ENCODE measurements around the gene BHLHE23.

Gene BHLHE23

GRCh38 chr20:63045401-63045800 lies 38.6 kb upstream of the BHLHE23 start:
- Histone ChIP-seq H3K4me2 (ENCODE audit: low read length, poor library complexity, severe bottlenecking) (no peak overlapping the region), H3K4me1 (ENCODE audit: control insufficient read depth, insufficient read depth, low read depth, low read length) (no peaks in the 10 kb centered on the region), H2AK5ac (ENCODE audit: low read length, severe bottlenecking) (no peak overlapping the region), H4K8ac (ENCODE audit: low read length) (no peak overlapping the region), H3K4ac (ENCODE audit: low read depth in 1 of 2, low read length in 2 of 2) (no peak overlapping the region), H3K18ac (ENCODE audit: low read depth in 1 of 2, low read length in 2 of 2) (no peak overlapping the region), H3K14ac (ENCODE audit: low read length in 2 of 2) (no peak overlapping the region), H2BK120ac (ENCODE audit: low read depth, low read length) (no peak overlapping the region), H3K23ac (ENCODE audit: low read length in 2 of 2) (no peak overlapping the region), H3K27me3 (ENCODE audit: control insufficient read depth in 1 of 2, insufficient read depth in 1 of 2, low read length in 2 of 2) (peaks cover 26 to 70% of the 10 kb centered on the region in 2 experiments), H3K36me3 (ENCODE audit: control insufficient read depth in 1 of 2, insufficient read depth in 2 of 2, low read depth in 1 of 2, low read length in 2 of 2) (no peaks in the 10 kb centered on the region), H2BK12ac (ENCODE audit: low read length in 2 of 2) (no peak overlapping the region), H3K27ac (ENCODE audit: low read length, poor library complexity, severe bottlenecking) (no peak overlapping the region), H3K9me3 (ENCODE audit: control insufficient read depth, low read length) (no peaks in the 10 kb centered on the region), H2AFZ (ENCODE audit: low read depth, low read length) (no peak overlapping the region), H2BK5ac (ENCODE audit: low read depth, low read length, poor library complexity, severe bottlenecking) (no peak overlapping the region), H3K9ac (ENCODE audit: low read length) (no peak overlapping the region), H3K4me3 (ENCODE audit: insufficient read depth in 1 of 2, low read depth in 1 of 2, low read length in 2 of 2) (no peak overlapping the region), H4K91ac (ENCODE audit: low read length) (no peak overlapping the region), H2BK15ac (ENCODE audit: low read depth, poor library complexity, severe bottlenecking) (no peak overlapping the region), H3K79me1 (replicated peaks; ENCODE audit: low read length, poor library complexity, severe bottlenecking) (no peaks in the 10 kb centered on the region)
- no peak for DNase-seq
- WGBS = 83% methylated on average over 11 of the region's 14 CpGs

GRCh38 chr20:63044605-63045004 lies 37.8 kb upstream of the BHLHE23 start:
- Histone ChIP-seq H3K27ac (ENCODE audit: low read length, poor library complexity, severe bottlenecking) (no peak overlapping the region), H3K4me2 (ENCODE audit: low read length, poor library complexity, severe bottlenecking) (no peak overlapping the region), H3K27me3 (ENCODE audit: control insufficient read depth in 1 of 2, insufficient read depth in 1 of 2, low read length in 2 of 2) (peaks cover 26 to 78% of the 10 kb centered on the region in 2 experiments), H3K4me1 (ENCODE audit: control insufficient read depth, insufficient read depth, low read depth, low read length) (no peaks in the 10 kb centered on the region), H2BK5ac (ENCODE audit: low read depth, low read length, poor library complexity, severe bottlenecking) (no peak overlapping the region), H3K9me3 (ENCODE audit: control insufficient read depth, low read length) (no peaks in the 10 kb centered on the region), H2BK120ac (ENCODE audit: low read depth, low read length) (no peak overlapping the region), H2AFZ (ENCODE audit: low read depth, low read length) (no peak overlapping the region), H4K91ac (ENCODE audit: low read length) (no peak overlapping the region), H3K36me3 (ENCODE audit: control insufficient read depth in 1 of 2, insufficient read depth in 2 of 2, low read depth in 1 of 2, low read length in 2 of 2) (no peaks in the 10 kb centered on the region), H3K9ac (ENCODE audit: low read length) (no peak overlapping the region), H2BK15ac (ENCODE audit: low read depth, poor library complexity, severe bottlenecking) (no peak overlapping the region), H3K14ac (ENCODE audit: low read length in 2 of 2) (no peak overlapping the region), H3K4ac (ENCODE audit: low read depth in 1 of 2, low read length in 2 of 2) (no peak overlapping the region), H2BK12ac (ENCODE audit: low read length in 2 of 2) (no peak overlapping the region), H2AK5ac (ENCODE audit: low read length, severe bottlenecking) (no peak overlapping the region), H4K8ac (ENCODE audit: low read length) (no peak overlapping the region), H3K23ac (ENCODE audit: low read length in 2 of 2) (no peak overlapping the region), H3K79me1 (replicated peaks; ENCODE audit: low read length, poor library complexity, severe bottlenecking) (no peaks in the 10 kb centered on the region), H3K4me3 (ENCODE audit: insufficient read depth in 1 of 2, low read depth in 1 of 2, low read length in 2 of 2) (no peak overlapping the region), H3K18ac (ENCODE audit: low read depth in 1 of 2, low read length in 2 of 2) (no peak overlapping the region)
- WGBS = 85% methylated on average over 16 of the region's 16 CpGs
- no peak for DNase-seq

DNA sequence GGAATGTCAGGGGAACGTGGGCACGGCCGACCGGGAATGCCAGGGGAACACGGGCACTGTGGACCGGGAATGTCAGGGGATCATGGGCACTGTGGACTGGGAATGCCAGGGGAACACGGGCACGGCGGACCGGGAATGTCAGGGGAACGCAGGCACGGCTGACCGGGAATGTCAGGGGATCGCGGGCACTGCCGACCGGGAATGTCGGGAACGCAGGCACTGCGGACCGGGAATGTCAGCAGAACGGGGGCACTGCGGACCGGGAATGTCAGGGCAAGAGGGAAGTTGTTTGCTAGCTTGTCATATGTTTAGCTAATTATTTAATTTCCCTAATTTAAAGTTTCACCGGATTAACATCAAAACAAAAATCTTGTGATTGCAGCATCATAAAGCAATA lies 37.4 kb upstream of the BHLHE23 start:
- H2AK5ac ChIP-seq (ENCODE audit: low read length, severe bottlenecking) = no peak overlapping the region
- peaks cover 26 to 81% of the 10 kb centered on the region in 2 experiments for H3K27me3 ChIP-seq (ENCODE audit: control insufficient read depth in 1 of 2, insufficient read depth in 1 of 2, low read length in 2 of 2)
- no peak overlapping the region for H4K8ac ChIP-seq (ENCODE audit: low read length)
- no peak overlapping the region for H2BK120ac ChIP-seq (ENCODE audit: low read depth, low read length)
- no peak overlapping the region for H3K4ac ChIP-seq (ENCODE audit: low read depth in 1 of 2, low read length in 2 of 2)
- WGBS = 87% methylated on average over 18 of the region's 25 CpGs
- H3K4me3 ChIP-seq (ENCODE audit: insufficient read depth in 1 of 2, low read depth in 1 of 2, low read length in 2 of 2) = no peak overlapping the region
- H2BK5ac ChIP-seq (ENCODE audit: low read depth, low read length, poor library complexity, severe bottlenecking) = no peak overlapping the region
- H3K27ac ChIP-seq (ENCODE audit: low read length, poor library complexity, severe bottlenecking) = no peak overlapping the region
- no peak overlapping the region for H2BK12ac ChIP-seq (ENCODE audit: low read length in 2 of 2)
- no peaks in the 10 kb centered on the region for H3K9me3 ChIP-seq (ENCODE audit: control insufficient read depth, low read length)
- H3K36me3 ChIP-seq (ENCODE audit: control insufficient read depth in 1 of 2, insufficient read depth in 2 of 2, low read depth in 1 of 2, low read length in 2 of 2) = no peaks in the 10 kb centered on the region
- H2AFZ ChIP-seq (ENCODE audit: low read depth, low read length) = no peak overlapping the region
- DNase-seq = no peak
- H3K4me1 ChIP-seq (ENCODE audit: control insufficient read depth, insufficient read depth, low read depth, low read length) = no peaks in the 10 kb centered on the region
- H2BK15ac ChIP-seq (ENCODE audit: low read depth, poor library complexity, severe bottlenecking) = no peak overlapping the region
- H3K4me2 ChIP-seq (ENCODE audit: low read length, poor library complexity, severe bottlenecking) = no peak overlapping the region
- no peak overlapping the region for H4K91ac ChIP-seq (ENCODE audit: low read length)
- no peaks in the 10 kb centered on the region for H3K79me1 ChIP-seq (replicated peaks; ENCODE audit: low read length, poor library complexity, severe bottlenecking)
- H3K23ac ChIP-seq (ENCODE audit: low read length in 2 of 2) = no peak overlapping the region
- no peak overlapping the region for H3K14ac ChIP-seq (ENCODE audit: low read length in 2 of 2)
- no peak overlapping the region for H3K9ac ChIP-seq (ENCODE audit: low read length)
- no peak overlapping the region for H3K18ac ChIP-seq (ENCODE audit: low read depth in 1 of 2, low read length in 2 of 2)

GRCh38 chr20:63043348-63044203 lies 36.8 kb upstream of the BHLHE23 start:
- Histone ChIP-seq H2BK120ac (ENCODE audit: low read depth, low read length) (no peak overlapping the region), H3K23ac (ENCODE audit: low read length in 2 of 2) (no peak overlapping the region), H3K27ac (ENCODE audit: low read length, poor library complexity, severe bottlenecking) (no peak overlapping the region), H3K4me1 (ENCODE audit: control insufficient read depth, insufficient read depth, low read depth, low read length) (no peaks in the 10 kb centered on the region), H3K4me3 (ENCODE audit: insufficient read depth in 1 of 2, low read depth in 1 of 2, low read length in 2 of 2) (no peak overlapping the region), H2BK5ac (ENCODE audit: low read depth, low read length, poor library complexity, severe bottlenecking) (no peak overlapping the region), H3K27me3 (ENCODE audit: control insufficient read depth in 1 of 2, insufficient read depth in 1 of 2, low read length in 2 of 2) (peaks cover 26 to 81% of the 10 kb centered on the region in 2 experiments), H3K79me1 (replicated peaks; ENCODE audit: low read length, poor library complexity, severe bottlenecking) (no peaks in the 10 kb centered on the region), H3K14ac (ENCODE audit: low read length in 2 of 2) (no peak overlapping the region), H2BK12ac (ENCODE audit: low read length in 2 of 2) (no peak overlapping the region), H2AK5ac (ENCODE audit: low read length, severe bottlenecking) (no peak overlapping the region), H3K9me3 (ENCODE audit: control insufficient read depth, low read length) (no peaks in the 10 kb centered on the region), H3K4me2 (ENCODE audit: low read length, poor library complexity, severe bottlenecking) (no peak overlapping the region), H2AFZ (ENCODE audit: low read depth, low read length) (no peak overlapping the region), H3K9ac (ENCODE audit: low read length) (no peak overlapping the region), H4K91ac (ENCODE audit: low read length) (peak overlapping the region; percentile 52), H3K4ac (ENCODE audit: low read depth in 1 of 2, low read length in 2 of 2) (no peak overlapping the region), H3K18ac (ENCODE audit: low read depth in 1 of 2, low read length in 2 of 2) (no peak overlapping the region), H4K8ac (ENCODE audit: low read length) (no peak overlapping the region), H3K36me3 (ENCODE audit: control insufficient read depth in 1 of 2, insufficient read depth in 2 of 2, low read depth in 1 of 2, low read length in 2 of 2) (no peaks in the 10 kb centered on the region), H2BK15ac (ENCODE audit: low read depth, poor library complexity, severe bottlenecking) (no peak overlapping the region)
- DNase-seq = no peak
- WGBS = 86% methylated on average over 64 of the region's 64 CpGs
